ENCODE measurements around the gene CASP8AP2. TPM values are rescaled to one million over a fixed set of nuclear protein-coding genes. Genes with fewer than 3 reads are reported as not detected.

Gene CASP8AP2
- polyA plus RNA-seq, 1 donor (not counting 4 experiments of a cell fraction or from before 2014, with no cell fraction given): 8.5 TPM

DNA sequence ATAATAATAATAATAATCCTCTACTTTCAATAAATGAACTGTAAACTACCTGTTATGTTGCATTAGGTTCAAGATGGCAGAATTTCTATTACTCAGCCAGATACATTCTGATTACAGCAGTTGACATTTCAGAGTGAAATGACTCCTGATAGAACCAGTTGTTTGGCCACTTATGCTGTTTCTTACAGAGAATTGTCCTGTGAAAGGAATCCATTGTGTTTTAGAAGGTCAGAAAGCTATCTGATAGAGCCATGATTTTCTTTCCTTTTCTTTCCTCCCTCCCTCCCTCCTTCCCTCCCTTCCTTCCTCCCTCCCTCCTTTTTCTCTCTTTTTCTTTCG is 81.2 kb downstream of the CASP8AP2 start:
- no peak overlapping the region for H3K4me3 ChIP-seq (ENCODE audit: control insufficient read depth in 2 of 3, extremely low read depth in 1 of 3, insufficient read depth in 2 of 3, low read depth in 1 of 3, low read length in 3 of 3)
- H3K4me2 ChIP-seq (ENCODE audit: control insufficient read depth, extremely low read depth, insufficient read depth, low read depth, low read length): no peak overlapping the region
- H3K9me3 ChIP-seq (ENCODE audit: control insufficient read depth, low read depth, low read length): no peaks in the 10 kb centered on the region
- TF ChIP-seq CTCF (optimal IDR thresholded peaks at IDR 0.05 in 1 of 3, IDR thresholded peaks at IDR 0.05 in 1 of 3, conservative IDR thresholded peaks at IDR 0.05 in 1 of 3; ENCODE audit: extremely low read depth in 1 of 3, insufficient read depth in 2 of 3, low read length in 3 of 3) (no peak), EZH2 (IDR thresholded peaks at IDR 0.05; ENCODE audit: low read length) (no peak)
- no peaks in the 10 kb centered on the region for H3K4me1 ChIP-seq (ENCODE audit: control insufficient read depth, extremely low read depth, insufficient read depth, low read length)
- no peaks in the 10 kb centered on the region for H3K9me1 ChIP-seq (ENCODE audit: control insufficient read depth, extremely low read depth, insufficient read depth, low read length)
- H2AFZ ChIP-seq (ENCODE audit: control insufficient read depth, low read length): no peak overlapping the region
- H3K79me2 ChIP-seq (ENCODE audit: control insufficient read depth, insufficient read depth, low read length): no peaks in the 10 kb centered on the region
- H3K27me3 ChIP-seq (ENCODE audit: control insufficient read depth, extremely low read depth, insufficient read depth, low read length): no peaks in the 10 kb centered on the region
- dilution Hi-C loops (cut with MboI; ENCODE audit: extremely low pct_ligation_motif_present, low sequenced_read_pairs): no loop called here
- no peak overlapping the region for H3K9ac ChIP-seq (ENCODE audit: control insufficient read depth, extremely low read depth, insufficient read depth, low read length)
- no peaks in the 10 kb centered on the region for H4K20me1 ChIP-seq (ENCODE audit: control insufficient read depth, extremely low read depth, insufficient read depth, low read length)
- H3K36me3 ChIP-seq (ENCODE audit: control insufficient read depth in 2 of 2, extremely low read depth in 1 of 2, insufficient read depth in 2 of 2, low read length in 2 of 2): no peaks in the 10 kb centered on the region
- DNase-seq (ENCODE audit: low read depth, low spot score) (no peak), FAIRE-seq (no peak)
- H3K27ac ChIP-seq (ENCODE audit: control insufficient read depth, insufficient read depth, low read length): no peak overlapping the region

- no peaks in the 10 kb centered on the region for H4K20me1 ChIP-seq (ENCODE audit: control insufficient read depth, extremely low read depth, insufficient read depth, low read length)
- no peaks in the 10 kb centered on the region for H3K36me3 ChIP-seq (ENCODE audit: control insufficient read depth in 2 of 2, extremely low read depth in 1 of 2, insufficient read depth in 2 of 2, low read length in 2 of 2)
- no peak overlapping the region for H3K4me3 ChIP-seq (ENCODE audit: control insufficient read depth in 2 of 3, extremely low read depth in 1 of 3, insufficient read depth in 2 of 3, low read depth in 1 of 3, low read length in 3 of 3)
- no peak overlapping the region for H2AFZ ChIP-seq (ENCODE audit: control insufficient read depth, low read length)
- H3K9me3 ChIP-seq (ENCODE audit: control insufficient read depth, low read depth, low read length): no peaks in the 10 kb centered on the region
- no peak overlapping the region for H3K4me2 ChIP-seq (ENCODE audit: control insufficient read depth, extremely low read depth, insufficient read depth, low read depth, low read length)
- H3K9me1 ChIP-seq (ENCODE audit: control insufficient read depth, extremely low read depth, insufficient read depth, low read length): no peaks in the 10 kb centered on the region
- DNase-seq (ENCODE audit: low read depth, low spot score) (no peak), FAIRE-seq (no peak)
- H3K79me2 ChIP-seq (ENCODE audit: control insufficient read depth, insufficient read depth, low read length): no peaks in the 10 kb centered on the region
- dilution Hi-C loops (cut with MboI; ENCODE audit: extremely low pct_ligation_motif_present, low sequenced_read_pairs): no loop called here
- no peak overlapping the region for H3K9ac ChIP-seq (ENCODE audit: control insufficient read depth, extremely low read depth, insufficient read depth, low read length)
- no peaks in the 10 kb centered on the region for H3K27me3 ChIP-seq (ENCODE audit: control insufficient read depth, extremely low read depth, insufficient read depth, low read length)
- no peak overlapping the region for H3K27ac ChIP-seq (ENCODE audit: control insufficient read depth, insufficient read depth, low read length)
- TF ChIP-seq EZH2 (IDR thresholded peaks at IDR 0.05; ENCODE audit: low read length) (no peak), CTCF (optimal IDR thresholded peaks at IDR 0.05 in 1 of 3, IDR thresholded peaks at IDR 0.05 in 1 of 3, conservative IDR thresholded peaks at IDR 0.05 in 1 of 3; ENCODE audit: extremely low read depth in 1 of 3, insufficient read depth in 2 of 3, low read length in 3 of 3) (no peak)
- peaks cover 5% of the 10 kb centered on the region for H3K4me1 ChIP-seq (ENCODE audit: control insufficient read depth, extremely low read depth, insufficient read depth, low read length)
Observed at GRCh38 chr6:89916136-89916920, 86.6 kb downstream of the CASP8AP2 start.
